Measurements from ENCODE around the gene LAIR1.
"Not testable (repeated sequence)": the region's sequence is repeated elsewhere in the genome, so short reads cannot be mapped to it uniquely, and the experiment has no call there.

DNA sequence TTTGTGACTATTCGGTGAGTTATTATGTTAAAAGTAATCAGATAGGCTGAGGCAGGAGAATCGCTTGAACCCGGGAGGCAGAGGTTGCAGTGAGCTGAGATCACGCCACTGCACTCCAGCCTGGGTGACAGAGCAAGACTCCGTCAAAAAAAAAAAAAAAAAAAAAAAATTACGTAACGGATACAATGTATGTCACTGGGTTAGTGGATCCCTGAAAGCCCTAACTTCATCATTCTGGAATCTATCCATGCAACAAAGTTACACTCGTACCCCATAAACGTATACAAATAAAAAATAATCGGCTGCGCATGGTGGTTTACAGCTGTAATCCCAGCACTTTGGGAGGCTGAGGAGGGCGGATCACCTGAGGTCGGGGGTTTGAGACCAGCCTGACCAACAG lies 17.3 kb upstream of the LAIR1 start:
- TF ChIP-seq, protein P1, sequence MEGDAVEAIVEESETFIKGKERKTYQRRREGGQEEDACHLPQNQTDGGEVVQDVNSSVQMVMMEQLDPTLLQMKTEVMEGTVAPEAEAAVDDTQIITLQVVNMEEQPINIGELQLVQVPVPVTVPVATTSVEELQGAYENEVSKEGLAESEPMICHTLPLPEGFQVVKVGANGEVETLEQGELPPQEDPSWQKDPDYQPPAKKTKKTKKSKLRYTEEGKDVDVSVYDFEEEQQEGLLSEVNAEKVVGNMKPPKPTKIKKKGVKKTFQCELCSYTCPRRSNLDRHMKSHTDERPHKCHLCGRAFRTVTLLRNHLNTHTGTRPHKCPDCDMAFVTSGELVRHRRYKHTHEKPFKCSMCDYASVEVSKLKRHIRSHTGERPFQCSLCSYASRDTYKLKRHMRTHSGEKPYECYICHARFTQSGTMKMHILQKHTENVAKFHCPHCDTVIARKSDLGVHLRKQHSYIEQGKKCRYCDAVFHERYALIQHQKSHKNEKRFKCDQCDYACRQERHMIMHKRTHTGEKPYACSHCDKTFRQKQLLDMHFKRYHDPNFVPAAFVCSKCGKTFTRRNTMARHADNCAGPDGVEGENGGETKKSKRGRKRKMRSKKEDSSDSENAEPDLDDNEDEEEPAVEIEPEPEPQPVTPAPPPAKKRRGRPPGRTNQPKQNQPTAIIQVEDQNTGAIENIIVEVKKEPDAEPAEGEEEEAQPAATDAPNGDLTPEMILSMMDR (optimal IDR thresholded peaks at IDR 0.05 in 1 of 3, IDR thresholded peaks at IDR 0.05 in 1 of 3, conservative IDR thresholded peaks at IDR 0.05 in 1 of 3; ENCODE audit: extremely low read depth in 1 of 3, insufficient read depth in 2 of 3, low read length in 3 of 3): not testable (repeated sequence)
- TF ChIP-seq EZH2 (IDR thresholded peaks at IDR 0.05; ENCODE audit: low read length): not testable (repeated sequence)
